ENCODE measurements around the gene FLAD1.
A peak's percentile ranks its signal among the peaks of the same experiment; 100 is the strongest.

FLAD1 gene

DNA sequence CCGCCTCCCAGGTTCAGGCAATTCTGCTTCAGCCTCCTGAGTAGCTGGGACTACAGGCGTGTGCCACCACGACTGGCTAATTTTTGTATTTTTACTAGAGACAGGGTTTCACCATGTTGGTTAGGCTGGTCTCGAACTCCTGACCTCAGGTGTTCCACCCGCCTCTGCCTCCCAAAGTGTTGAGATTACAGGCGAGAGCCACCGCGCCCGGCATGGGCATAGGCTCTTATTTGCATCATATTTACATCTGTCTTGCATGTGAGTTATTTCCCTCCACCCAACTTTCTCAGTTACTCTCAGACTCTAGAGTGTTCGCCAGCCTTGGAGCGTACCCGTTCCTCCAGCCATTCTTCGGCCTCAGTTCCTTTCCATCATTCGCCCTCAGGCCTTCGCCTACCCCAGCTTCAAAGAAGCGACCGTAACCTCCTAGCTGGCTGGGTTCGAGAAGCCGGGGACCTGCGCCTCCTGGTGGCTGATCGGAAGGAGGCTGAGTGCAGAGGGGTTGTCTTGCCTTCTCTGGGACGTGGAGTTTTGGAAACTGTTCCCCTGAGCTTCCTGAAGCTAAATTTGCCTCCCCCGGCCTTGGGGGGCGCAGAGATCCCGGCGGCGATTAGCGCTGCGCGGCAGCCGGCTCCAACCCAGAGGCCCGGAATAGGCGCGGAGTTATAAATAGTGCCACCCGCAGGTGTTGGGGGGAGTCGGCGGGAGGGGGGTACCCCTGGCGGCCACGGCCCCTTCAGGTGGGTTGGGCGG, 15.8 kb downstream of the FLAD1 start (continued):
- TF ChIP-seq ZNF529 (tag by site-specific recombination; IDR thresholded peaks at IDR 0.05; ENCODE audit: insufficient replicate concordance) (no peak), ZFHX2 (tag by site-specific recombination; conservative IDR thresholded peaks at IDR 0.05) (no peak), ZNF202 (tag by site-specific recombination; IDR thresholded peaks at IDR 0.05; ENCODE audit: borderline replicate concordance) (no peak), ZNF10 (tag by site-specific recombination; IDR thresholded peaks at IDR 0.05) (no peak), ZSCAN30 (tag by site-specific recombination; IDR thresholded peaks at IDR 0.05) (0 out of 2 replicates have a peak, but pooled peaks have one; percentile 29), OSR2 (tag by site-specific recombination; IDR thresholded peaks at IDR 0.05) (no peak), ZNF530 (tag by site-specific recombination; IDR thresholded peaks at IDR 0.05; ENCODE audit: low read depth) (no peak), ZNF2 (tag by site-specific recombination; IDR thresholded peaks at IDR 0.05) (0 out of 2 replicates have a peak, but pooled peaks have one; percentile 47), GFI1B (tag by site-specific recombination; IDR thresholded peaks at IDR 0.05) (no peak), ZNF433 (tag by site-specific recombination; IDR thresholded peaks at IDR 0.05; ENCODE audit: low read depth) (no peak), ZNF560 (tag by site-specific recombination; IDR thresholded peaks at IDR 0.05; ENCODE audit: borderline replicate concordance) (no peak), ZNF169 (tag by site-specific recombination; IDR thresholded peaks at IDR 0.05) (no peak), ZNF768 (tag by site-specific recombination; IDR thresholded peaks at IDR 0.05) (no peak), KLF8 (tag by site-specific recombination; IDR thresholded peaks at IDR 0.05) (peak; percentile 36), ZNF654 (tag by site-specific recombination; IDR thresholded peaks at IDR 0.05; ENCODE audit: low read depth) (peak; percentile 41), ZNF266 (tag by site-specific recombination; IDR thresholded peaks at IDR 0.05; ENCODE audit: low read depth) (no peak), TRIM28 (IDR thresholded peaks at IDR 0.05; ENCODE audit: borderline replicate concordance, low read length) (no peak), ZNF24 (tag by site-specific recombination; IDR thresholded peaks at IDR 0.05) (no peak), ZNF16 (tag by site-specific recombination; IDR thresholded peaks at IDR 0.05; ENCODE audit: low read depth) (no peak), ZNF701 (tag by site-specific recombination; IDR thresholded peaks at IDR 0.05) (no peak), ZNF175 (tag by site-specific recombination; IDR thresholded peaks at IDR 0.05) (no peak), ZNF585B (tag by site-specific recombination; IDR thresholded peaks at IDR 0.05) (no peak), ZNF521 (tag by site-specific recombination; IDR thresholded peaks at IDR 0.05) (no peak)
- TF ChIP-seq, protein P1, sequence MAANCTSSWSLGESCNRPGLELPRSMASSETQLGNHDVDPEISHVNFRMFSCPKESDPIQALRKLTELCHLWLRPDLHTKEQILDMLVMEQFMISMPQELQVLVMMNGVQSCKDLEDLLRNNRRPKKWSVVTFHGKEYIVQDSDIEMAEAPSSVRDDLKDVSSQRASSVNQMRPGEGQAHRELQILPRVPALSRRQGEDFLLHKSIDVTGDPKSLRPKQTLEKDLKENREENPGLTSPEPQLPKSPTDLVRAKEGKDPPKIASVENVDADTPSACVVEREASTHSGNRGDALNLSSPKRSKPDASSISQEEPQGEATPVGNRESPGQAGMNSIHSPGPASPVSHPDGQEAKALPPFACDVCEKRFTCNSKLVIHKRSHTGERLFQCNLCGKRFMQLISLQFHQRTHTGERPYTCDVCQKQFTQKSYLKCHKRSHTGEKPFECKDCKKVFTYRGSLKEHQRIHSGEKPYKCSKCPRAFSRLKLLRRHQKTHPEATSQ (tag by site-specific recombination; IDR thresholded peaks at IDR 0.05) = no peak
- TF ChIP-seq, protein P2, sequence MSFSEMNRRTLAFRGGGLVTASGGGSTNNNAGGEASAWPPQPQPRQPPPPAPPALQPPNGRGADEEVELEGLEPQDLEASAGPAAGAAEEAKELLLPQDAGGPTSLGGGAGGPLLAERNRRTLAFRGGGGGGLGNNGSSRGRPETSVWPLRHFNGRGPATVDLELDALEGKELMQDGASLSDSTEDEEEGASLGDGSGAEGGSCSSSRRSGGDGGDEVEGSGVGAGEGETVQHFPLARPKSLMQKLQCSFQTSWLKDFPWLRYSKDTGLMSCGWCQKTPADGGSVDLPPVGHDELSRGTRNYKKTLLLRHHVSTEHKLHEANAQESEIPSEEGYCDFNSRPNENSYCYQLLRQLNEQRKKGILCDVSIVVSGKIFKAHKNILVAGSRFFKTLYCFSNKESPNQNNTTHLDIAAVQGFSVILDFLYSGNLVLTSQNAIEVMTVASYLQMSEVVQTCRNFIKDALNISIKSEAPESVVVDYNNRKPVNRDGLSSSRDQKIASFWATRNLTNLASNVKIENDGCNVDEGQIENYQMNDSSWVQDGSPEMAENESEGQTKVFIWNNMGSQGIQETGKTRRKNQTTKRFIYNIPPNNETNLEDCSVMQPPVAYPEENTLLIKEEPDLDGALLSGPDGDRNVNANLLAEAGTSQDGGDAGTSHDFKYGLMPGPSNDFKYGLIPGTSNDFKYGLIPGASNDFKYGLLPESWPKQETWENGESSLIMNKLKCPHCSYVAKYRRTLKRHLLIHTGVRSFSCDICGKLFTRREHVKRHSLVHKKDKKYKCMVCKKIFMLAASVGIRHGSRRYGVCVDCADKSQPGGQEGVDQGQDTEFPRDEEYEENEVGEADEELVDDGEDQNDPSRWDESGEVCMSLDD (tag by site-specific recombination; IDR thresholded peaks at IDR 0.05) = peak; percentile 66
- TF ChIP-seq, protein P3, sequence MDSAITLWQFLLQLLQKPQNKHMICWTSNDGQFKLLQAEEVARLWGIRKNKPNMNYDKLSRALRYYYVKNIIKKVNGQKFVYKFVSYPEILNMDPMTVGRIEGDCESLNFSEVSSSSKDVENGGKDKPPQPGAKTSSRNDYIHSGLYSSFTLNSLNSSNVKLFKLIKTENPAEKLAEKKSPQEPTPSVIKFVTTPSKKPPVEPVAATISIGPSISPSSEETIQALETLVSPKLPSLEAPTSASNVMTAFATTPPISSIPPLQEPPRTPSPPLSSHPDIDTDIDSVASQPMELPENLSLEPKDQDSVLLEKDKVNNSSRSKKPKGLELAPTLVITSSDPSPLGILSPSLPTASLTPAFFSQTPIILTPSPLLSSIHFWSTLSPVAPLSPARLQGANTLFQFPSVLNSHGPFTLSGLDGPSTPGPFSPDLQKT (IDR thresholded peaks at IDR 0.05; ENCODE audit: borderline replicate concordance, low read depth, low read length) = no peak
- TF ChIP-seq, protein P4, sequence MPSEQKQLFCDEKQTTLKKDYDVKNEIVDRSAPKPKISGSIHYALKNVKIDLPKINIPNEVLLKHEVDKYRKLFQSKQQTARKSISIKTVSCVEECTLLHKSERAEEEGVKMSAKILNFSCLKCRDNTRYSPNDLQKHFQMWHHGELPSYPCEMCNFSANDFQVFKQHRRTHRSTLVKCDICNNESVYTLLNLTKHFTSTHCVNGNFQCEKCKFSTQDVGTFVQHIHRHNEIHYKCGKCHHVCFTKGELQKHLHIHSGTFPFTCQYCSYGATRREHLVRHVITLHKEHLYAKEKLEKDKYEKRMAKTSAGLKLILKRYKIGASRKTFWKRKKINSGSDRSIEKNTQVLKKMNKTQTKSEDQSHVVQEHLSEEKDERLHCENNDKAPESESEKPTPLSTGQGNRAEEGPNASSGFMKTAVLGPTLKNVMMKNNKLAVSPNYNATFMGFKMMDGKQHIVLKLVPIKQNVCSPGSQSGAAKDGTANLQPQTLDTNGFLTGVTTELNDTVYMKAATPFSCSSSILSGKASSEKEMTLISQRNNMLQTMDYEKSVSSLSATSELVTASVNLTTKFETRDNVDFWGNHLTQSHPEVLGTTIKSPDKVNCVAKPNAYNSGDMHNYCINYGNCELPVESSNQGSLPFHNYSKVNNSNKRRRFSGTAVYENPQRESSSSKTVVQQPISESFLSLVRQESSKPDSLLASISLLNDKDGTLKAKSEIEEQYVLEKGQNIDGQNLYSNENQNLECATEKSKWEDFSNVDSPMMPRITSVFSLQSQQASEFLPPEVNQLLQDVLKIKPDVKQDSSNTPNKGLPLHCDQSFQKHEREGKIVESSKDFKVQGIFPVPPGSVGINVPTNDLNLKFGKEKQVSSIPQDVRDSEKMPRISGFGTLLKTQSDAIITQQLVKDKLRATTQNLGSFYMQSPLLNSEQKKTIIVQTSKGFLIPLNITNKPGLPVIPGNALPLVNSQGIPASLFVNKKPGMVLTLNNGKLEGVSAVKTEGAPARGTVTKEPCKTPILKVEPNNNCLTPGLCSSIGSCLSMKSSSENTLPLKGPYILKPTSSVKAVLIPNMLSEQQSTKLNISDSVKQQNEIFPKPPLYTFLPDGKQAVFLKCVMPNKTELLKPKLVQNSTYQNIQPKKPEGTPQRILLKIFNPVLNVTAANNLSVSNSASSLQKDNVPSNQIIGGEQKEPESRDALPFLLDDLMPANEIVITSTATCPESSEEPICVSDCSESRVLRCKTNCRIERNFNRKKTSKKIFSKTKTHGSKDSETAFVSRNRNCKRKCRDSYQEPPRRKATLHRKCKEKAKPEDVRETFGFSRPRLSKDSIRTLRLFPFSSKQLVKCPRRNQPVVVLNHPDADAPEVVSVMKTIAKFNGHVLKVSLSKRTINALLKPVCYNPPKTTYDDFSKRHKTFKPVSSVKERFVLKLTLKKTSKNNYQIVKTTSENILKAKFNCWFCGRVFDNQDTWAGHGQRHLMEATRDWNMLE (tag by site-specific recombination; conservative IDR thresholded peaks at IDR 0.05; ENCODE audit: low read depth) = no peak
- TF ChIP-seq, protein P5, sequence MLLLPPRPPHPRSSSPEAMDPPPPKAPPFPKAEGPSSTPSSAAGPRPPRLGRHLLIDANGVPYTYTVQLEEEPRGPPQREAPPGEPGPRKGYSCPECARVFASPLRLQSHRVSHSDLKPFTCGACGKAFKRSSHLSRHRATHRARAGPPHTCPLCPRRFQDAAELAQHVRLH (tag by site-specific recombination; IDR thresholded peaks at IDR 0.05) = no peak; the same call in 1 of the 2 replicates
- TF ChIP-seq, protein P6, sequence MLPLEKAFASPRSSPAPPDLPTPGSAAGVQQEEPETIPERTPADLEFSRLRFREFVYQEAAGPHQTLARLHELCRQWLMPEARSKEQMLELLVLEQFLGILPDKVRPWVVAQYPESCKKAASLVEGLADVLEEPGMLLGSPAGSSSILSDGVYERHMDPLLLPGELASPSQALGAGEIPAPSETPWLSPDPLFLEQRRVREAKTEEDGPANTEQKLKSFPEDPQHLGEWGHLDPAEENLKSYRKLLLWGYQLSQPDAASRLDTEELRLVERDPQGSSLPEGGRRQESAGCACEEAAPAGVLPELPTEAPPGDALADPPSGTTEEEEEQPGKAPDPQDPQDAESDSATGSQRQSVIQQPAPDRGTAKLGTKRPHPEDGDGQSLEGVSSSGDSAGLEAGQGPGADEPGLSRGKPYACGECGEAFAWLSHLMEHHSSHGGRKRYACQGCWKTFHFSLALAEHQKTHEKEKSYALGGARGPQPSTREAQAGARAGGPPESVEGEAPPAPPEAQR (tag by site-specific recombination; IDR thresholded peaks at IDR 0.05) = no peak

Data from HEK293 (cell line).